ENCODE data around the gene RTBDN.
A peak's percentile ranks its signal among the peaks of the same experiment; 100 is the strongest.

The RTBDN gene

GRCh38 chr19:12797141-12797587 is 37.2 kb downstream of the RTBDN start:
- Mint-ChIP-seq H3K9me3 (no peaks in the 10 kb centered on the region), H3K4me3 (no peak overlapping the region), H3K4me1 (peaks cover 29 to 40% of the 10 kb centered on the region in 2 donors), H3K27me3 (peaks cover 0 to 1% of the 10 kb centered on the region in 2 donors), H3K36me3 (peaks cover 11 to 12% of the 10 kb centered on the region in 2 donors), H3K27ac (no peak overlapping the region)
- ATAC-seq (replicated peaks), result no peak
- no peak for DNase-seq

GRCh38 chr19:12796146-12797071 is 38.0 kb downstream of the RTBDN start:
- DNase-seq (peak; percentile 56), ATAC-seq (replicated peaks) (no peak)
- Mint-ChIP-seq H3K27ac (peak overlapping the region; percentile 68), H3K4me3 (peak overlapping the region; percentile 79 to 81), H3K36me3 (peaks cover 16 to 17% of the 10 kb centered on the region in 2 donors), H3K27me3 (no peaks in the 10 kb centered on the region), H3K9me3 (no peaks in the 10 kb centered on the region), H3K4me1 (peaks cover 30 to 42% of the 10 kb centered on the region in 2 donors)

GRCh38 chr19:12794971-12795381 is 39.4 kb downstream of the RTBDN start:
- peaks cover 35 to 47% of the 10 kb centered on the region in 2 donors for H3K4me1 Mint-ChIP-seq
- DNase-seq, result no peak
- no peak for ATAC-seq (replicated peaks)

GRCh38 chr19:12794196-12794941 is 40.0 kb downstream of the RTBDN start:
- no peaks in the 10 kb centered on the region for H3K27me3 Mint-ChIP-seq
- ATAC-seq (replicated peaks), result no peak

More at GRCh38 chr19:12794971-12795381, 39.4 kb downstream of the RTBDN start:
- Mint-ChIP-seq H3K27me3 (no peaks in the 10 kb centered on the region), H3K4me3 (no peak overlapping the region), H3K27ac (peak overlapping the region; percentile 14), H3K9me3 (no peaks in the 10 kb centered on the region), H3K36me3 (peaks cover 19 to 20% of the 10 kb centered on the region in 2 donors)

GRCh38 chr19:12793290-12794195 is 40.8 kb downstream of the RTBDN start:
- Mint-ChIP-seq H3K27me3 (no peaks in the 10 kb centered on the region), H3K9me3 (no peaks in the 10 kb centered on the region)

More at GRCh38 chr19:12794196-12794941, 40.0 kb downstream of the RTBDN start:
- no peaks in the 10 kb centered on the region for H3K9me3 Mint-ChIP-seq
- peak overlapping the region; percentile 82 to 100 for H3K4me3 Mint-ChIP-seq
- H3K36me3 Mint-ChIP-seq, result peaks cover 19 to 20% of the 10 kb centered on the region in 2 donors
- peaks cover 33 to 47% of the 10 kb centered on the region in 2 donors for H3K4me1 Mint-ChIP-seq
- H3K27ac Mint-ChIP-seq, result peak overlapping the region; percentile 100
- no peak for DNase-seq

GRCh38 chr19:12792853-12793289 is 41.5 kb downstream of the RTBDN start:
- H3K36me3 Mint-ChIP-seq, result peaks cover 19 to 20% of the 10 kb centered on the region in 2 donors
- no peak for DNase-seq
- H3K9me3 Mint-ChIP-seq, result no peaks in the 10 kb centered on the region
- no peaks in the 10 kb centered on the region for H3K27me3 Mint-ChIP-seq
- peak overlapping the region; percentile 100 for H3K27ac Mint-ChIP-seq
- peaks cover 43 to 61% of the 10 kb centered on the region in 2 donors for H3K4me1 Mint-ChIP-seq
- H3K4me3 Mint-ChIP-seq, result peak overlapping the region; percentile 96 to 100
- ATAC-seq (replicated peaks), result no peak

More at GRCh38 chr19:12793290-12794195, 40.8 kb downstream of the RTBDN start:
- Mint-ChIP-seq H3K27ac (peak overlapping the region; percentile 100), H3K4me1 (peaks cover 40 to 55% of the 10 kb centered on the region in 2 donors), H3K4me3 (peak overlapping the region; percentile 96 to 100), H3K36me3 (peaks cover 19 to 20% of the 10 kb centered on the region in 2 donors)
- ATAC-seq (replicated peaks) (peak; percentile 33 to 44), DNase-seq (peak; percentile 95)

GRCh38 chr19:12792051-12792852 is 42.1 kb downstream of the RTBDN start:
- Mint-ChIP-seq H3K9me3 (no peaks in the 10 kb centered on the region), H3K27ac (peak overlapping the region; percentile 100), H3K4me1 (peaks cover 43 to 61% of the 10 kb centered on the region in 2 donors), H3K4me3 (peak overlapping the region; percentile 96 to 100), H3K36me3 (peaks cover 19 to 20% of the 10 kb centered on the region in 2 donors), H3K27me3 (no peaks in the 10 kb centered on the region)
- ATAC-seq (replicated peaks) (peak; percentile 1 to 2), DNase-seq (peak; percentile 82)

GRCh38 chr19:12791345-12792050 is 42.9 kb downstream of the RTBDN start, which contains the start of gene JUNB:
Gene JUNB (plus strand): TSS chr19:12791486. CDS start chr19:12791772, 286 bp downstream.
- Mint-ChIP-seq H3K4me1 (peaks cover 41 to 59% of the 10 kb centered on the region in 2 donors), H3K27me3 (no peaks in the 10 kb centered on the region)
- DNase-seq, result peak; percentile 95

GRCh38 chr19:12790628-12791344 is 43.6 kb downstream of the RTBDN start:
- Mint-ChIP-seq H3K4me3 (peak overlapping the region; percentile 96 to 100), H3K27me3 (no peaks in the 10 kb centered on the region), H3K36me3 (peaks cover 19 to 20% of the 10 kb centered on the region in 2 donors), H3K27ac (peak overlapping the region; percentile 100), H3K9me3 (no peaks in the 10 kb centered on the region), H3K4me1 (peaks cover 35 to 52% of the 10 kb centered on the region in 2 donors)
- DNase-seq (no peak), ATAC-seq (replicated peaks) (no peak)

More at GRCh38 chr19:12791345-12792050, 42.9 kb downstream of the RTBDN start, which contains the start of gene JUNB:
- H3K4me3 Mint-ChIP-seq, result peak within 1 kb of the TSS; percentile 96 to 100
- peak within 1 kb of the TSS; percentile 100 for H3K27ac Mint-ChIP-seq
- ATAC-seq (replicated peaks), result peak; percentile 33 to 38
- H3K9me3 Mint-ChIP-seq, result no peaks in the 10 kb centered on the region
- peaks cover 19 to 20% of the 10 kb centered on the region in 2 donors for H3K36me3 Mint-ChIP-seq

- peak; percentile 49 to 53 for ATAC-seq (replicated peaks)
- H3K4me3 Mint-ChIP-seq, result peak overlapping the region; percentile 96 to 100
- H3K27ac Mint-ChIP-seq, result peak overlapping the region; percentile 100
- H3K4me1 Mint-ChIP-seq, result peaks cover 33 to 48% of the 10 kb centered on the region in 2 donors
- H3K36me3 Mint-ChIP-seq, result peaks cover 19 to 20% of the 10 kb centered on the region in 2 donors
- DNase-seq, result peak; percentile 99
- no peaks in the 10 kb centered on the region for H3K9me3 Mint-ChIP-seq
- no peaks in the 10 kb centered on the region for H3K27me3 Mint-ChIP-seq
Observed at GRCh38 chr19:12789904-12790619, 44.3 kb downstream of the RTBDN start.
